KMS-11 (cell line): Measurements from ENCODE around the gene TSPAN14.
"Not testable (repeated sequence)": the region's sequence is repeated elsewhere in the genome, so short reads cannot be mapped to it uniquely, and the experiment has no call there.

Source experiments
- H2AFZ ChIP-seq: fragments of 200-600 bp; sonication (generic); 2 replicates; pipeline ENCODE4 v1.6.1; 2016; ENCODE audit warnings: antibody characterized with exemption, mixed run types, low read depth
- H3K27ac ChIP-seq: fragments of 200-600 bp; sonication (generic); 2 replicates; pipeline ENCODE4 v1.6.1; 2016; ENCODE audit warnings: mild to moderate bottlenecking, mixed run types
- H3K27me3 ChIP-seq: fragments of 200-600 bp; sonication (generic); 2 replicates; pipeline ENCODE4 v1.6.1; 2017; ENCODE audit warnings: mild to moderate bottlenecking, low read depth, mixed run types, moderate library complexity; ENCODE audit not compliant: insufficient read depth
- H3K36me3 ChIP-seq: fragments of 200-600 bp; sonication (generic); 2 replicates; pipeline ENCODE4 v1.6.1; 2017; ENCODE audit warnings: mild to moderate bottlenecking, mixed run types; ENCODE audit not compliant: insufficient read depth
- H3K4me1 ChIP-seq: fragments of 200-600 bp; sonication (generic); 2 replicates; pipeline ENCODE4 v1.6.1; 2016; ENCODE audit warnings: mild to moderate bottlenecking, low read depth, mixed run types; ENCODE audit not compliant: poor library complexity, severe bottlenecking
- H3K4me2 ChIP-seq: fragments of 200-600 bp; sonication (generic); 2 replicates; pipeline ENCODE4 v1.7.0; 2016; ENCODE audit warnings: mild to moderate bottlenecking, mixed run types
- H3K4me3 ChIP-seq: fragments of 200-600 bp; sonication (generic); IDR thresholded peaks from 2 replicates; pipeline ENCODE4 v1.6.1; 2017; ENCODE audit warnings: low read depth, low read length, mixed read lengths; ENCODE audit not compliant: insufficient read depth
- H3K79me2 ChIP-seq: fragments of 200-600 bp; sonication (generic); 2 replicates; pipeline ENCODE4 v1.6.1; 2016; ENCODE audit warnings: low read depth, mixed run types; ENCODE audit not compliant: insufficient read depth
- H3K9ac ChIP-seq: fragments of 200-600 bp; sonication (generic); 2 replicates; pipeline ENCODE4 v1.6.1; 2016; ENCODE audit warnings: mild to moderate bottlenecking, mixed run types
- H4K20me1 ChIP-seq: fragments of 200-600 bp; sonication (generic); 2 replicates; pipeline ENCODE4 v1.6.1; 2016; ENCODE audit warnings: mild to moderate bottlenecking, mixed run types; ENCODE audit not compliant: insufficient read depth
- CTCF ChIP-seq: fragments of 200-600 bp; sonication (generic); conservative IDR thresholded peaks from 2 replicates; pipeline ENCODE4 v1.6.1; 2017; ENCODE audit warnings: low read depth, mild to moderate bottlenecking, antibody characterized with exemption, low read length, moderate library complexity, mixed read lengths

TSPAN14 gene

GRCh38 chr10:80528901-80529300, 74.8 kb downstream of the TSPAN14 start:
- H3K27ac ChIP-seq = no peak overlapping the region
- no peaks in the 10 kb centered on the region for H3K36me3 ChIP-seq
- no peak overlapping the region for H3K4me3 ChIP-seq
- no peaks in the 10 kb centered on the region for H3K79me2 ChIP-seq
- H3K9ac ChIP-seq = no peak overlapping the region
- no peak overlapping the region for H2AFZ ChIP-seq
- no peaks in the 10 kb centered on the region for H4K20me1 ChIP-seq
- no peak for TF ChIP-seq CTCF
- H3K4me1 ChIP-seq = no peaks in the 10 kb centered on the region
- no peak overlapping the region for H3K4me2 ChIP-seq
- H3K27me3 ChIP-seq = no peaks in the 10 kb centered on the region

GRCh38 chr10:80529604-80530003, 75.5 kb downstream of the TSPAN14 start:
- Histone ChIP-seq H3K27ac (no peak overlapping the region), H3K79me2 (no peaks in the 10 kb centered on the region), H3K36me3 (no peaks in the 10 kb centered on the region), H3K4me2 (no peak overlapping the region), H2AFZ (no peak overlapping the region), H3K27me3 (no peaks in the 10 kb centered on the region), H4K20me1 (no peaks in the 10 kb centered on the region), H3K9ac (no peak overlapping the region), H3K4me3 (no peak overlapping the region), H3K4me1 (no peaks in the 10 kb centered on the region)
- no peak for TF ChIP-seq CTCF

GRCh38 chr10:80530251-80530650, 76.1 kb downstream of the TSPAN14 start:
- Histone ChIP-seq H3K79me2 (no peaks in the 10 kb centered on the region), H3K4me1 (no peaks in the 10 kb centered on the region), H4K20me1 (no peaks in the 10 kb centered on the region), H2AFZ (no peak overlapping the region), H3K4me3 (no peak overlapping the region), H3K9ac (no peak overlapping the region), H3K27ac (no peak overlapping the region), H3K36me3 (no peaks in the 10 kb centered on the region), H3K27me3 (no peaks in the 10 kb centered on the region), H3K4me2 (no peak overlapping the region)
- no peak for TF ChIP-seq CTCF

- no peaks in the 10 kb centered on the region for H3K27me3 ChIP-seq
- H4K20me1 ChIP-seq = no peaks in the 10 kb centered on the region
- no peak overlapping the region for H3K4me2 ChIP-seq
- H3K36me3 ChIP-seq = no peaks in the 10 kb centered on the region
- TF ChIP-seq CTCF = no peak
- no peak overlapping the region for H3K4me3 ChIP-seq
- H3K9ac ChIP-seq = no peak overlapping the region
- no peaks in the 10 kb centered on the region for H3K4me1 ChIP-seq
- no peaks in the 10 kb centered on the region for H3K79me2 ChIP-seq
- H2AFZ ChIP-seq = no peak overlapping the region
- H3K27ac ChIP-seq = no peak overlapping the region
Observed at GRCh38 chr10:80530816-80531215, 76.7 kb downstream of the TSPAN14 start.

- TF ChIP-seq CTCF = no peak
- Histone ChIP-seq H3K4me3 (no peak overlapping the region), H3K4me2 (no peak overlapping the region), H3K36me3 (no peaks in the 10 kb centered on the region), H3K27ac (no peak overlapping the region), H3K27me3 (no peaks in the 10 kb centered on the region), H4K20me1 (no peaks in the 10 kb centered on the region), H3K9ac (no peak overlapping the region), H3K4me1 (no peaks in the 10 kb centered on the region), H3K79me2 (no peaks in the 10 kb centered on the region), H2AFZ (no peak overlapping the region)
Observed at GRCh38 chr10:80532571-80532970, 78.5 kb downstream of the TSPAN14 start.

- H2AFZ ChIP-seq, H3K4me3 ChIP-seq, H3K9ac ChIP-seq, H3K4me1 ChIP-seq, H3K4me2 ChIP-seq, H3K27ac ChIP-seq, H3K36me3 ChIP-seq, H3K27me3 ChIP-seq, H3K79me2 ChIP-seq, H4K20me1 ChIP-seq: not testable (repeated sequence)
Observed at GRCh38 chr10:80534059-80534458, 79.9 kb downstream of the TSPAN14 start.

- H3K4me1 ChIP-seq, H2AFZ ChIP-seq, H3K27me3 ChIP-seq, H3K36me3 ChIP-seq, H3K27ac ChIP-seq, H3K4me2 ChIP-seq, H4K20me1 ChIP-seq, H3K79me2 ChIP-seq, H3K9ac ChIP-seq, H3K4me3 ChIP-seq: not testable (repeated sequence)
Observed at GRCh38 chr10:80534646-80535045, 80.5 kb downstream of the TSPAN14 start.
